Measurements from ENCODE around the gene TTC7B.

- TF ChIP-seq POLR2A (IDR thresholded peaks at IDR 0.05; ENCODE audit: low read depth, low read length) (no peak), POLR2AphosphoS5 (IDR thresholded peaks at IDR 0.05; ENCODE audit: low read depth, low read length) (no peak)
These were observed 119.1 kb downstream of the TTC7B start for GRCh38 chr14:90697132-90697531.
